ENCODE data around the gene DDAH1.

The DDAH1 gene

GRCh38 chr1:85437139-85437538 lies 27.8 kb downstream of the DDAH1 start:
- DNase-seq = no peak

- no peak for DNase-seq
Observed at GRCh38 chr1:85433096-85433495, 31.9 kb downstream of the DDAH1 start.

DNA sequence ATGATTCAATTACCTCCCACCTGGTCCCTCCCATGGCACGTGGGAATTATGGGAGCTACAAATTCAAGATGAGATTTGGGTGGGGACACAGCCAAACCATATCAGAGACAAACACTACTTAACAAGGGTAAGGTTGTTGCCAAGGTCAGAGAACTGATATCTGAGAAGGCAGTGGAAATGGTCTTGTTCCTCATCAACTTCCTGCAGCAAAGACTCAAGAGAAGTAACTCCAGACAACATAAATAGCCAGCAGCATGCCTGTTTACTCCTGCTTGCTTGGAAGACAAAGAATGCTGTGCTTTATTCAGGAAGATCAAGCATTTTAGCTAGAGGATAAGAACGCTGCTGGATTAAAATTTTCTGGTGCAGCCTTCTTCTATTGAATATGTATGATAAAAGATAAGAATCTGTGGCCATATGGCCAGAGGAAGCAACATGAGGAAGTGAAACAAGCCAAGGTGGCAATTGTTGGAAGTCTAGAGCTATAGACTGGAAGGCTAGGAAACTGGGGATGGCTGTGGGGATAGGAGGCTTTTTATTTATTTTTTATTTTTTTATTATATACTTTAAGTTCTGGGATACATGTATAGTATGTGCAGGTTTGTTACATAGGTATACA lies 36.4 kb downstream of the DDAH1 start:
- no peak for DNase-seq

DNA sequence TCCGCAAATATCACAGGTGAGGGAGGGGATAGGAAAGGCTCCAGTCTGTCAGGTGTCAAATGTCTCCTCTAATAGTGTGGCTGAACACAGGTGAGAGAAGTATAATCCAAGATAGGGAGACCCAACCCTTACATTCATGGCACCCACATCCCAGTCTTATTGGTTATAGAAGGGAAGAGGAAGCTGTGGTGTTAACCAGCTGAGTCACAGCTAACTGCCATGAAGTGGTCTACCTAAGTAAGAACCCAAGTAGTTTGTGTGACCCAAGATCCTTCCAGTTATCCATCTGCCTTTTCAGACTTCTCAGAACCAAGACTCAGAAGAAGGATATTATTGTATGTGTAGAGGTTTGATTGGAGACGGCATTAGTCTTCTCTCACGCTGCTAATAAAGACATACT lies 37.1 kb downstream of the DDAH1 start:
- no peak for DNase-seq

GRCh38 chr1:85427331-85427730 lies 37.6 kb downstream of the DDAH1 start:
- DNase-seq = no peak

- no peak for DNase-seq
Observed at GRCh38 chr1:85421179-85421578, 43.8 kb downstream of the DDAH1 start.

DNA sequence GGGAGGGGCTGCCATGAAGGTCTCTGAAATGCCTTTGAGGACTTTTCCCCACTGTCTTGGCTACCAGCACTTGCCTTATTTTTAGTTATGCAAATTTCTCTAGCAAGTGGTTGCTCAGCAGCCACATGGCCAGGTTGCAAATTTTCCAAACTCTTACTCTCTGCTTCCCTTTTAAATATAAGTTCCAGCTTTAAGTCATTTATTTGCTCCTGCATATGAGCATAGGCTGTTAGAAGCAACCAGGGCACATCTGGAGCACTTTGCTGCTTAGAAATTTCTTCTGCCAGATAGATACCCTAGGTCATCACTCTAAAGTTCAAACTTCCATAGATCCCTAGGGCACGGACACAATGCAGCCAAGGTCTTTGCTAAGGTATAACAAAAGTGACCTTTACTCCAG lies 44.8 kb downstream of the DDAH1 start:
- no peak for DNase-seq

DNA sequence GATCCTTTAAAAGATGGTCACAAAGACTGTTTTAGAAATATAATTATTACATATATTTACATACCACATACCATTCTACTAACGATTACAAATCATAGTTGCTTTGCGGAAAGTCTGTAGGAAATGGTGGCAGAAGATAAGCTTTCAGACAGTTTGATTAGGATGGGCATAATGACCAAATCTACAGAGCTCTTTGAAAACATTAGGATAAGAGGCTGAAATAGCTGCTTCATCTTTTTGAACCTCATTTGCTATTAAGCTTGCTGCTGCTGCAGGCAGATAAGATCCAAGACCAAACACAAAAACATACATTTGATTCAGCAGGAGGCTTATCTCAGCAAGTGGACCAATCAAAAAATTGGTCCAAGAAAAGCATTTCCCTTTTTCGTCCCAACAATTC lies 47.1 kb downstream of the DDAH1 start:
- no peak for DNase-seq

DNA sequence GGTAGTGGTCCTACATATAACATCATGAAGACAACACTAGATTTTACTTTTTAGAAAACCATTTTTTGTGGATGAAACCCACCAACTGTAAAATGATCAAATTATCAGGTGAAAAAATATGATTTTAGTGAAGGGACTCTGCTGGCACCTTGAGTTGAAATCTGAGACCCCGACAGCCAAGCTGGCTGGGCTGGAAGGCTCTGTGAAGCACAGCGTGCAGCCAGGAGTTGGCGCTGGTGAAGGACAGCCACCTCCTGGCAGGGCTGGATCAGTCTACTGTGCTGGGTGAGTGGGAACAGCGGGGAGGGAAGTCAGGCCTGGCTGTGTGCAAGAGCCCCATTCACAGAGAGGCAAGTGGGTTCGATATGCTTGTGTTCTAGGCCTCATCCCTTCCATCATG lies 47.9 kb downstream of the DDAH1 start:
- no peak for DNase-seq

GRCh38 chr1:85413169-85413568 lies 51.8 kb downstream of the DDAH1 start:
- no peak for DNase-seq

DNA sequence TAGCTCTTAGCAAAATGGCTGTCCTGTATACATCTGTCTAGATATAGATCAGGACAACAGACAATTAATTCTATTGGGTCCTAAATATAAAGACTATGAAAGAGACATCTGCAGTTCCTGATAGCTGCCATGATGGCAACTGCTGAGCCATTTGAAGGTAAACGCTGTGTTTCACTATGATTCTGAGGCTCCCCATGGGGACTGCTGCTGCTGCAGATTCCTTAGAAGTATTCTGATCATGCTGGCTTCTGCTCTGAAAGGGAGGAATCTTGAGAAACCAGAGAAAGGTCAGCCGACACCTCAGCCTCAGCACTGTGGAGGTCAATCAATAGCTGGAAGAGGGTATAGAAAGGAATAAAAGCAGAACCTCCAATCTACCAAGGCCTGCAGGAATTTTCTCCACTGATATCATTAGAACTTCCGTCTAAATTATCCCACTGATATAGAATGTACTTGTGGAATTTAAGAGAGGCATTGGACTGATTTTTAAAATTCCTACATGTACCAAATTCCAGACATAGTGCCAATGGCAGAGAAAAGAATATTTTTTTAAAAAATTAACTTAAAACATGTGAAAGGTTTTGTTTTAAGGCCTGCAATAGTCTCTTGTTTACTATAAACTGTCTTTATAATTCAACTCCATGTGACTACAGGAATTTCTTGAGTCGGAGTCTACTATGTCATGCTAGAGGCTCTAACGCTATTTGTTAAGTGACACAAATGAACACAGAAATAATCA lies 53.2 kb downstream of the DDAH1 start:
- DNase-seq = no peak

DNA sequence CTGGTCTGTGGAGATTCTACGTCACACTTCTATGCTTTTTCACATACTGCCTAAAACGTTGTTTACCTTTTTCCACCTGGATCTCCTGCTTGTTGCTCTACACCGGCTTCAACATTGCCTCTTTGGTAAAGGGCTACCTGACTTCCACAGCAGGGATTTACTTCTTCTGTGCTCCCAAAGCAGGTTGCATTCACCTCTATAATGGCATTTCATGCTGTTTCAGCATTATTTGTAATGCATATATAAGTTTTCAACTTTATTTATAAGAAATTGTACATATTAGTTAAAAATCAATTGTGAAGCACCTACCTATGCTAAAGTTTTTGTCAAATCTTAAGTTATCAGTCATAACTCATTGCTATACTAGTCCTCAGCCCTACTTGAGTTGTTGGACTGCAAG lies 55.4 kb downstream of the DDAH1 start:
- DNase-seq = no peak

- no peak for DNase-seq
Observed at GRCh38 chr1:85407746-85408377, 57.1 kb downstream of the DDAH1 start.

- no peak for DNase-seq
Observed at GRCh38 chr1:85406887-85407533, 57.9 kb downstream of the DDAH1 start.

GRCh38 chr1:85406081-85406480 lies 58.9 kb downstream of the DDAH1 start:
- no peak for DNase-seq

- DNase-seq = no peak
Observed at GRCh38 chr1:85404408-85404807, 60.6 kb downstream of the DDAH1 start.

DNA sequence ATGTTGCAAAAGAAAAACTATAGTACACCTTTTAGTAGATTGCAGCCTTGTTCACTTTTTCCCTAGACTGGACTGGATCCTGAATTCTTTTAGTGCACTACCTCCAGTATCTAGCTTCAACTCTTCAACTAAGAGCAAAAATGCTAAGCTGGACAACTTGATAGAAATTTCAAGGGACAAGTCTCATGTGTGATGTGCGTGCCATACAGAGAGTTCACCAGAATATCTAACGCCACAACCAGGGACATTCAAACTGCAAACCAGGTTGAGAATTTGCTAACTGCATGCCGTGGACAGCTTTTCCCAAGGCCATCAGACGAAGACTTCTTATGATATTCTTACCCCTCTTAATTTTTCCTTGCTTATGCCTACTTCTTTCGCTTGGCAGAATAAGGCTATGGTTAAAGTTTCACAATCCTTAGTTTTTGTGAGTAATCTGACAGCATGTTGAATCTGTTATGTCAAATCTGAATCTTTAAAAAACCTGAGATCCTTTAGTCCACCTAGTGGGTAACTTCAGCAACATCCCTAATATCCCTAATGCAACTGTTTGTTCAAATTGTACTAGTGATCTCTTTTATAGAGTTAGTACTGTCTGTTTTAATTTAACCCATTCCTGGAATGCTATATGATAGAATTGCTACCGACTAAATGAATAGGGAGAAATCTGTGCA lies 66.4 kb downstream of the DDAH1 start:
- no peak for DNase-seq

- DNase-seq = no peak
Observed at GRCh38 chr1:85397490-85398032, 67.4 kb downstream of the DDAH1 start.

- no peak for DNase-seq
Observed at GRCh38 chr1:85396194-85396593, 68.8 kb downstream of the DDAH1 start.

- DNase-seq = no peak
Observed at GRCh38 chr1:85394130-85394529, 70.8 kb downstream of the DDAH1 start.

DNA sequence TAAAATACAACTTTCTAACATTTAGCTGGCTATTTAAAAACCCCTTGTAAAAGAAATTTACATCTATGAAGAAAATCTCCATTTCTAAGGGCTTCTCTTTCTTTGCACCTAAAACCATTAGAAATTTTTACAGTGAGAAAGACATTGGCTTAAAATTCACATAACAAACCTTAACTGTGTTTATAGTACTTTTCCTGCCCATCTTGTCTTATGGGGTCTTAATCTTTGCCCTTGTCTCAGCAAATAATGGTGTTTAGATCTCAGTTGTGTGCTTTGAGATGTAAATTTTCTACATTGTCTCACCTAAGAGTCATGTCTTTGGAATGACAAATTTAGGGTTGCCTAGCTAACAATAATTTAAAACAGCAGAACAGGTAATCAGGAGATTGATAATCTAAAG lies 71.5 kb downstream of the DDAH1 start:
- DNase-seq = no peak

DNA sequence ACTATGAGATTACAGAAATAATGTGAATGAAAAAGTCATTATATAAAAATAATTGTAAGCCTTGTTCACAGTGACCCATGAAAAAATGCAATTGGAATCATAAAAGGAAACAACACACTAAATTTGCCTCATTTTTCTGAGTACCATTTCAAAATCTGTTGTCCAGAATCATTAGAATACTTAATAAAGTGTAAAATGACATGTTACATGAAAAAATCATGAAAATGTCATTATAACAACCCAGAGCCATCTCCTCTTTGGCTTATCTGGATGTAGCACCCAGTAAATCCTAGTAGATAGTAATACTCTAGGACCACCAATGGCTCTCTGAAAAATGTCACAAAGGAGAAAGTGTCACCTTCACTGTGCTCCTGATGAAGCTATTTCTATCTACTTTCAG lies 76.5 kb downstream of the DDAH1 start:
- DNase-seq = no peak

GRCh38 chr1:85387781-85388180 lies 77.2 kb downstream of the DDAH1 start:
- no peak for DNase-seq
